Right lobe of liver (tissue), 4 donors: Measurements from ENCODE around the gene RAB23.

Experiments used
- POLR2A ChIP-seq: fragments of 450-650 bp; IDR thresholded peaks from one replicate; pipeline ENCODE4 v1.6.1; 2017; ENCODE audit warnings: antibody characterized with exemption, mild to moderate bottlenecking
- TF ChIP-seq, protein P1 (sequence below), 4 donors: fragments of 200-600 bp in 3 of 4; fragments of 450-650 bp in 1 of 4; IDR thresholded peaks; one replicate each; pipeline versions ENCODE4 v1.5.1 to v1.8.0; 2016 to 2022; ENCODE audit warnings: antibody characterized with exemption in 4 of 4, mild to moderate bottlenecking in 2 of 4
- donor health status: DM: no; HTN: no; CAD: no.
- donor health status: DM: no; HTN: no; CAD: no.
- donor health status: DM: no; HTN: yes; CAD: no.

GRCh38 chr6:57256541-57256940 lies 34.4 kb upstream of the RAB23 start:
- TF ChIP-seq, protein P1, sequence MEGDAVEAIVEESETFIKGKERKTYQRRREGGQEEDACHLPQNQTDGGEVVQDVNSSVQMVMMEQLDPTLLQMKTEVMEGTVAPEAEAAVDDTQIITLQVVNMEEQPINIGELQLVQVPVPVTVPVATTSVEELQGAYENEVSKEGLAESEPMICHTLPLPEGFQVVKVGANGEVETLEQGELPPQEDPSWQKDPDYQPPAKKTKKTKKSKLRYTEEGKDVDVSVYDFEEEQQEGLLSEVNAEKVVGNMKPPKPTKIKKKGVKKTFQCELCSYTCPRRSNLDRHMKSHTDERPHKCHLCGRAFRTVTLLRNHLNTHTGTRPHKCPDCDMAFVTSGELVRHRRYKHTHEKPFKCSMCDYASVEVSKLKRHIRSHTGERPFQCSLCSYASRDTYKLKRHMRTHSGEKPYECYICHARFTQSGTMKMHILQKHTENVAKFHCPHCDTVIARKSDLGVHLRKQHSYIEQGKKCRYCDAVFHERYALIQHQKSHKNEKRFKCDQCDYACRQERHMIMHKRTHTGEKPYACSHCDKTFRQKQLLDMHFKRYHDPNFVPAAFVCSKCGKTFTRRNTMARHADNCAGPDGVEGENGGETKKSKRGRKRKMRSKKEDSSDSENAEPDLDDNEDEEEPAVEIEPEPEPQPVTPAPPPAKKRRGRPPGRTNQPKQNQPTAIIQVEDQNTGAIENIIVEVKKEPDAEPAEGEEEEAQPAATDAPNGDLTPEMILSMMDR (IDR thresholded peaks at IDR 0.05), result no peak
- no peak for TF ChIP-seq POLR2A
